NCI-H1105 treated with DMSO at 0.1 percent for 48 hours (cell line): Measurements from ENCODE around the gene PTPRT.
"Not testable (repeated sequence)": the region's sequence is repeated elsewhere in the genome, so short reads cannot be mapped to it uniquely, and the experiment has no call there.

ENCODE experiments used
- DNase-seq: peaks from one replicate; lab custom pipeline; 2025; lab: John Stamatoyannopoulos, UW

The PTPRT gene

DNA sequence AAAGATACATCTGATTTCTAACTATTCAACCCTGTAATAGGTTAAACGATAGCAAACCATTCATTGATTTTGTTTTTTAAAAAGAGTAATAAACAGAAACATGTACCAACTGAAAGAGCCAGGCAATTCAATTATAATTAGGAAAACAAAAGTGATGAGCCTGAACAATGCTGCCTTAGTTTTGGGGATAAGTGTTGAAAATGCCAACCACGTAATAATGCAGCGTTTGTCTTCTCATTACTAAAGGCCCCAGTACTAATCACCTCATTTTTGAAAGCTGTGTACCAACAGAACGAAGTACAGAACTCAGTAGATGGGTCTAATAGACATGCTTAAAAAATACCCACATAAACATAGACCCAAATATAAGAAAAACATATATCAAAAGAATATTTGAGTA lies 907.9 kb downstream of the PTPRT start:
- no peak for DNase-seq

DNA sequence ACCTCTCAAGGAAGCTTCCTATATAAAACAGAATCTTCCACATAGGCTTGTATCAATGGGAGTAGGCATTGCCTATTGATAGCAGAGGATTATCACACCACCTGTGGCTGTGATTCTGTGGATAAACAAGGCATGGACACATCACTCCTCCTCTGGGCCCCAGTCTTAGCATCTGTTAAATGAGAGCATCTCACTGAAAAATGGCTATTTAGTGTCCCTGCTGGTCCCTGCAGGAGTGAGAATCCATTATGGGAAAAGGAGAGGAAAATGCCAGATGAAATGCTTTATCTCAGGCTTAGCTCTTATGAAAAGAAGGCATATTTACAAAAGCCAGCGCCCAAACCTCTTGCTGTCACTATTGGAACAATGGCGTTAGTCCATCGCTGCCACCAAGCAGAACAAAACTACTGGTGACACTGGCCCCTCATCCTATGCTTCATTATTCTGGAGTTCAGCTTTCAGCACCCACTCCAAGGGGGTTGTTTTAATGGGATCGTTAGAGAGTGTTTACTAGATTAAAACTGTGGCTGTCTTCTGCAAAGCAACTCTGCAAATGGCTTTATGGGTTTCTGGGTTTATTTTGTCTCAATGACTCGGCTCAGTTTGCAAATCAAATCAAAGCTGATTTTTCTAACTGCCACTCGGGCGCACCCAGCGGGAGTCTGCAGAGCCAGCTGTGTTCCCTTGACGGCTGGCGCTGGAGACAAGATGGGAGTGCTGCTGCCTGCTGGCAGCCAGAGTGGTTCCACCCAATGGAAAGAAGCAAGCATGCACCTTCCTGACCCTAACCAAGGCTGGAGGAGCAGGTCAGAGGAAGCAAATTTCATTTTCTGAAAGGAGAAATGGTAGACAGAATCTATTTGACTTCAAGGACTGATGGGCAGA lies 912.7 kb downstream of the PTPRT start:
- DNase-seq: peak; percentile 72

DNA sequence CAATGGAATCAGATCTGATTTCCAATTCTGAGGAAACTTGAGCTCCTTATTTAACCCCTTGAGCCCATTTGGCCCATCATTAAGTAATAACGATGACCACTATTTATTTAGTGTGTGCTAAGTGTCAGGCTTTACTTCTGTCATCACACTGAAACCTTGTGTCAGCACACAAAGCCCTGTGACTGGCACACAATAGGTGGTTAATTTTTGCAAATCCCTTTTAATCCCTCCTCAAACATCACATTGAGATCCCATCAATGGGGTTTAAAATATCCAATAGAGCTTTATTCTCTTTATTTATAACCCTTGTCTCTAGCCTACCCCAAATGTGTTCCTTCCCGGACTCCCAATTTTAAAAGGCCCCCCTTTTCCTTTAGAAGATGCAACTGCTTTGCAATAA lies 914.7 kb downstream of the PTPRT start:
- DNase-seq: no peak

DNA sequence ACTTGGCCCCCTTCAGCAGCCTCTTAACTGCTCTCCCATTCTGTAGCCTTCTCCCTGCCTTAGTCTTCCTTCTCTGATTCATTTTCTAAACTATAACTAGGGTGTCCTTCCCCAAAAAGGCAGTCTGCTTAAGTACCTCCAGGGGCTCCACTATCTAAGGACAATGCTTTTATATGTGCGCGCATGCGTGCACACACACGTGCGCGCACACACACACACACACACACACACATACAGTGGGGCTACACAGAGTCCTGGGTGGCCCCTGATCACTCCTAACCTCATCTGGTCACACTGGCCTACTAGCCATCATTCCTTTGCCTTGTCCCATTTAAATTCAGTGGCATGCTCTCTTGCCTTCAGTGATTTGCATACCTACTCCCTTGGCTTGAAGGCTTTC lies 917.2 kb downstream of the PTPRT start:
- DNase-seq: no peak

DNA sequence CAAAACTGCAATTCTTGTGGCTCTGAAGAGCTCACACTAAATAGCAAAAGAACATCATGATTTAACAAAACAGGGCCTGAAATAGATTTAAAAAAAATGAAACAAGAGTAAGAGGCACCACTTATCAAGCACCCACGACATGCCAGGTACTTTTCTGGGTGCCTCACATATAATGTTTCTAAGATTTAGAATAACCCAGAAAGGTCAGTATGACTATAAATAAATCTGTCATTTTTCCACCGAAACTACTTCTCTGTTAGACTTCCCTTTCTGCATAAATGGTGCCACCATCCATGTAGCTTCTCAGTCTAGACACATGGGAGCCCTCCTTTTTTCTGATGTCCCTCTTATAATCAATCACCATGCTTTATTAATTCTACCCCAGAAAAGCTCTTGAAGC lies 919.2 kb downstream of the PTPRT start:
- no peak for DNase-seq

DNA sequence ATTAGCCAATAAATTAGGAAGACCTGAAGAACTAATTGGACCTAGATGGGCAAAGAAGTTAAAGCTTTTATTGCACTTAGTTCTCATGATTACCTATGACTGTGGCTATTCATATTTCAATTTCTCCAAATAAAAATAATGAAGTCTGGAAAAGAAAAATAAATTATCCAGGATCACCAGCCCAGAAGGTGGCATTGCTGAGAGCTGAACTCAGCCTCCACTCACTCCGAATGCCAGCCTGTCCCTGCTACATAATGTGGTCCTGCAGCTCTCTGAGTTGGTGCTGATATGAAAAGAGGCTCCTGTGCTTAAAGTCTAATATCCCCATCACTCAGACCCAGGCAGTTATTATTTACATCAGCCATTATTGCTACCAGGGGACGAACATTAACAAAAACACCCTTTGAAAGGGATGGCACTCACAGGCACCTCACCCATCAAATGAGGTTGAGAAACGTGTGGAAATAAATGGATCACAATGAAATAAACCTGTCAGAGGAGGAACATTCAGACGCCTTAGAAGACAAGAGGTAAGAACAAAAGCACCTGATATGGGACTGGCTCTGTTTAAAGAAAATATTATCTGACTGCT lies 921.8 kb downstream of the PTPRT start:
- no peak for DNase-seq

DNA sequence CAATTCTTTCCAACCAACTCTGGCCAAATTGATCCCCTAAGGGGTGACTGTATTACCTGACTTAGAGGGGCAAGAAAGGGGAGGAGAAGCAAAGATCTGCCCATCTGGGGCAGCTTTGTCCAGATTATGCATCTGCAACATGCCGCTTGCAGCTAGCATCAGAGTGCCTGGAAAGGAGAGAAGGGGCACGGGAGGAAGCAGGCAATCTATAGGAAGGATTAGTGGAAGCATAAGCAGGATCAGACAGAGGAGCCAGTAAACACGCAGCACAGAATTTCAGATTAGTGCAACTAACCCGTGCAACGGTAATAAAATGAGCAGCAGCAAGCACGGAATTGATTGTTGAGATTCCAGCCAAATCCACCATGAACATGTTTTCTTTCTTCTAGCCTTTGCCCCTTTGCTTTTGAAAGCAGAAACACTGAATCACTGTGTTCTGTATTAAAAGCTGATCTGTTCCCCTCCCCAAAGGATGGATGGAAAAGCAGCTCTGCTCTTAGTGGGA lies 927.9 kb downstream of the PTPRT start:
- DNase-seq: no peak

DNA sequence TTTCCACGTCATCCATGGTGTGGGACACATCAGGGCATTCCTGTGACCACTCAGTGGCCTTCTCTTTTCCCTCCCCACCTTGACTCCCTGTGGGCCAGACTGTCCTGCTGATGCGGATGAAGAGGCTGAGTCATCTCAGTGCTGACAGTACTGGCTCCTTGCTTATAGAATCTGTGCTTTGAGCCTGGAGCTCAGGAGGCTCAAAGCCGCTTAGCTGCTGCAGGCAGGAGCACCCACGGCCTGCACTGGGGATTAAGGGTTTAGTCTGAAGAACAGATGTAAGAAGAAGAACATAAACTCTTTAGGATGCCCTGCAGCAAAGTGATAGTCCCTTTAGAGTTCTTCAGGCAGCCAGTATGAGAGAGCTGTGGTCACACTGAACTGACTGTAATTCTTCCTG lies 929.5 kb downstream of the PTPRT start:
- no peak for DNase-seq

GRCh38 chr20:42259389-42259788 lies 930.3 kb downstream of the PTPRT start:
- DNase-seq: no peak

- DNase-seq: peak; percentile 7
Measured at GRCh38 chr20:42258564-42259302, 931.0 kb downstream of the PTPRT start.

DNA sequence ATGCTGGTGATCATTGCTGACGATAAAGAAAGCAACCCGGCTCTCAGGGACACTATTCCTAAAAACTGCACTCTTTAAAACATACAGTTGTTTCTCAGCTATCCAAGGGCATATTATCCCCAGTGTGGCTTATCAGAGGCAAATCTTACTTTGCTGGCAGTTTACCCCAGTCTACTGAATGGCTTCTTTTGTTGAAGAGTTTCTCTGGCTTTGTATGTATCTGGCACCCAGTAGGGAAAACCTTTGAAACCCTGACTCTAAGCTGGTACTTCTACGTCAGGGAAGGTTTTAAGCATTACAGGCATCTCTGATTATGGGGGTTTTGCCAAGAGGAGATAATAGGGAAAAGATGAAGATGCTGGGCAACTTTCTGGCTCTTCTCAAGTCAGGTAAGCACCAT lies 933.9 kb downstream of the PTPRT start:
- DNase-seq: peak; percentile 60

DNA sequence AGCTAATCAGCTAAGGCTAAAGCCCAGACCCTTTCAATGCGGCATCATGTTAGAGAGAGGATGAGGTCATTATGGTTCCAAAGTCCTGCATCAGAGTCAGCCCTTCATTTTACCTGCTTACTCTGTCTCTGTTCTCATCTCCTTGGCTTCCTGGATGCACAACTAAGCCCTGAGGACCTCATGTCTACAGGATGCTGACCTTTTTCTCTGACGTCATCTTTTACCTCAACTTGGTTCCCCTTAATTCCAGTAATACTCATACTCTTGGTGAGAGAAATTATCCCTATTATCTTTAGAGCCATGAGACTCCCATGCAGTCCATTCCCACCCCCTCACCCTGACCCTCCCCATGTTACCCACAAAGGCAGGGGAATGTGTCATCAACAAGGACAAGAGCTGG lies 935.0 kb downstream of the PTPRT start:
- DNase-seq: no peak

DNA sequence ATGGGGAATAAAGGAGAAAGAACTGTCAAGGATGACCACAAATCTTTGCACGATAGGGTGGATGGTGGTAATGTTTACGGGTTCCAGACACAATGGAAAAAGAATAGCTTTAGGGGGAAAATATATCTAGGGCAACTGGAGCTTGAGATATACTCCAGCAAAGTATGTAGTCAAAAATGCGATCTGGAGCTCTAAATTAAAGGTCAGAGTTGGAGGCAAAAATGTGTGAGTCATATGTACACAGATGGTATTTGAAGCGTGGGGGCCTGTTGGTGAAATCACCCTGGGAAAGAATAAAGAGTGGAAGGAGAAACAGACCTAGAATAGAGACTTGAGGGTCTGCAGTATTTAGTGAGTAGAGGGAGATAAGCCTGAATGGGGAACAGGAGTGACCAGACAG lies 937.6 kb downstream of the PTPRT start:
- no peak for DNase-seq

DNA sequence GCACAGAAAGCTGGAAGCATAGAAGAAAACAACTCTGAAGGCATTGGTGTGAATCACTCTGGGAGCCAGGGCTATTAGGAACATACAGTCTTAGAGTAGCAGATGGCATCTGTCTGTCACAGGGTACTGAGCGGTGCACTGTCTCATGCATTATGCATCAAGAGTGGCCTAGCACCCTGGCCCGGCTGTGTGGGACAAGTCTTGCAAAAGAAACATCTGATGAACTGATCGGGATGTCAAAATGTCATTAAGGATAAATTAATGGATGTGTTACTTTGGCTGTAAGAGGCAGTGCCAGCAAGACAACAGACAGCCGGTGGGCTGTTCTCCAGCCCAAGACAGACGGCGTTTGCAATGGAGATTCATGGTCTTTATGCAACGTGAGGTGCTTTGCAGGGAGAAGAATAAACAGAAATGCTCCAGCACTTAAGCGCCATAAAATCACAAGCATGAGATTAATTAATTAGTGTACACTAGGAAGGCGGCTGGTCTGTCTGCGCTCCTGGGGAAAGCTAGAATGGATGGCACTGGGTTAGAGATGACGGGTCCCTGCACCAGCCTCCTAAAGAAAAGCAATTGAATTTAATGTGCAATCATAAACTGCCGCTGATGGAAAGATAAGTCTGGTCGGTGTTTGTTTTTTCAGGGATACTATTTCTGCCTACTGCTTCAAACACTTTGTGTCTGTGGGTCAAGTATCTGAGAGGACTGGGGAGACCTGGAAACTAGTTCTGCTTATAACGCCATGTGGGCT lies 970.9 kb downstream of the PTPRT start:
- DNase-seq: peak; percentile 97

DNA sequence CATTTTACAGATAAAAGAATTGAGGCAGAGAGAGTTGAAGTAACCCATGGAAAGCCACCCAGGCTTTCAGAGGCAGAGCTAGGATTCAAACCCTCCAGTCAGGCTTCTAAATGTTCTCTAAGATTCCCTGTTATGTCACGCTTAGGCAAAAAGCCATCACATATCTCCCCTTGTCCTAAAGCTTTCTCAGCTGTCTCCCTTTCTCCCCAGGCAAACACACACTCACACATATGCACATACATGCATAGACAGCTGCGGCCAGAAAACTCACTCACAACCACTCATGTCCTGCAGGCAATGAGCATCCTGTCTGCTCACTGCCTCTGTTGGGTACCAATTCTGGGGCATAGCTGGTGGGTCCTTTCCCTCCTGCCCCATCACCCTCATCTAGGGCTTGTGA lies 975.6 kb downstream of the PTPRT start:
- no peak for DNase-seq

DNA sequence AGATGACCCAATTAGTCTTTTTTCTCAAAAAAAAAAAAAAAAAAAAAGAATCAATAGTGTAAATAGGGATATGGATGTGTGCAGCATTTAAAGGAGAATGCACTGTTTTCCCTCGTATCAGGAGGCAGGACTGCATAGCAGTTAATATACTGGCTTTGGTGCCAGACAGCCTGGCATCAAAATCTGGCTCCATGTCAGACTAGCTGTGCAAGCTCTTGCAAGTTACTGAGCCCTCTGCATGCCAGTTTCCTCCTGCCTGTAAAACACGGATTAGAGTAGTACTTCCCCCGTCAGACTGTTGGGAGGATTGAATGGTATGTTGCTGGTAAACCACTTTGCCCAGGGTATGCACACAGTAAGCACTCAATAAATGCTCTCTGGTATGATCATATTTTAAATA lies 977.3 kb downstream of the PTPRT start:
- no peak for DNase-seq

DNA sequence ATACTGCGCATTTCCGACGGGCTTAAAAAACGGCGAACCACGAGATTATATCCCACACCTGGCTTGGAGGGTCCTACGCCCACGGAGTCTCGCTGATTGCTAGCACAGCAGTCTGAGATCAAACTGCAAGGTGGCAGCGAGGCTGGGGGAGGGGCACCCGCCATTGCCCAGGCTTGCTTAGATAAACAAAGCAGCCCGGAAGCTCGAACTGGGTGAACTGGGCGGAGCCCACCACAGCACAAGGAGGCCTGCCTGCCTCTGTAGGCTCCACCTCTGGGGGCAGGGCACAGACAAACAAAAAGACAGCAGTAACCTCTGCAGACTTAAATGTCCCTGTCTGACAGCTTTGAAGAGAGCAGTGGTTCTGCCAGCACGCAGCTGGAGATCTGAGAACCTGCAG lies 983.1 kb downstream of the PTPRT start:
- not testable (repeated sequence) for DNase-seq

DNA sequence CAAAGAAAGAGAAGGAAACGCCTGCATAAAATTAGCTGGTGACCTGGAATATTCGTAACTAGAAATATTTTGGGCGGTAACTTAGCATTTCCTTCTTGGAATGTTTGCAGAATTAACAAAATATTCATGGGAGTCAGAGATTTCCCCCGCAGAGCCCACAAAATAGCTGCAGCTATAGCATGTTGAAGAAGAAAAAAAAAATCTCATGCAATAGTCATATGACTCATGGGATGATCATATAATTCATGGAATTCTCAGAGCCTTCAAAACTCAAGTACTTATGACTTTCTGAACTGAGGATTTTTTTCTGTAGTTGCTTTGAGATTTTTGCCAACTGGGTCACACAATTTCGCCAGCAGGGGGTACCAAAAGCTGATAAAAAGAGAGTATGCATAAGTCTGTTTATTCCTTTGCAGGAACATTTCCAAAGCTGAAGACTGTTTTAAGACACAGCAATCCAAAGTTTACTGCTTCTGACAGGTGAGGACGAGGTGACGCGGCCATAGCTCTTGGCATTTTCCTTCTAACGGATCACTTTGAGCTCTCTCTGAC lies 985.5 kb downstream of the PTPRT start:
- DNase-seq: peak; percentile 40

DNA sequence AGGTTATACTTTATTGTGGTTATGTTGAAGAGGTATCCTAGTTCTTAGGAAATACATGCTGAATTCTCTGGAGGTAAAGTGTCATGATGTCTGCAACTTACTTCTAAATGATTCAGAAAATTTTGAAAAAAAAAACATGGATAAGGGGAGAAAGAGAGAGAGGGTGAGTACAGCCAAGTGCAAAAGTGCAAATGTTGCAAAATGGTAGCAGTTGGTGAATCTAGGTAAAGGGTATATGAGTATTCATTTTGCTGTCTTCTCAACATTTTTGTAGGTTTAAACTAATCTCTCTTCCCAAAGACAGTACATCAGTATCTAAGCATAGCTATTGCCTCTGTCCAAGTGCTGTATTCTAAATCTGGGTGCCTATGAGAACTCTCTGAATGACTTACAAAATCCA lies 992.1 kb downstream of the PTPRT start:
- no peak for DNase-seq

GRCh38 chr20:42193119-42193518 lies 996.6 kb downstream of the PTPRT start:
- no peak for DNase-seq

DNA sequence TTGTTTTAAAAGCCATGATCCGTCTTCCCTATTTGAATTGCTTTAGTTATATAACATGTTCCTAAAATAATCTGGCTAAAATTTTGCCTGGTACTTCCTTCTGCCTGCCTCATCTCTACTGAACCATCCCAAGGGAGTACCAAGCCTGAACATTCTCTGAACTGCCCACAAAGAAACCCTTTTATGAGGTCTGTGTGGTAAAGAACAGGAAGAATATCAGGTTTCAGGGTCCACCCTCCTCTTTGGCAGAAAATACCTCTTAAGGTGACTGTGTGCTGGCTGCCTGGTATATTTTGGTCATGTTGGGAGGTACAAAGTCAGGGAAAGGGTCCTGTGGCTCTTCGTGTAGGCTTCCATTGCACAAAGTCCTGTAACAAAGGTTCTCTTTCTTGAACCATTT lies 997.4 kb downstream of the PTPRT start:
- no peak for DNase-seq
